ENCODE results near the gene CHAF1A.

Gene CHAF1A

GRCh38 chr19:4358709-4359626 is 43.5 kb upstream of the CHAF1A start:
- H3K9ac ChIP-seq (ENCODE audit: low read depth, low read length, poor library complexity, severe bottlenecking): no peak overlapping the region
- no peak overlapping the region for H3K4me3 ChIP-seq (ENCODE audit: low read length, poor library complexity, severe bottlenecking)
- H3K27me3 ChIP-seq (ENCODE audit: insufficient read depth, low read length, poor library complexity, severe bottlenecking): no peaks in the 10 kb centered on the region
- H3F3A ChIP-seq (ENCODE audit: low read depth): no peaks in the 10 kb centered on the region
- peaks cover 49% of the 10 kb centered on the region; the same call in 1 of the 2 replicates for H3K36me3 ChIP-seq (ENCODE audit: insufficient read depth, low read length)
- H3K9me2 ChIP-seq (replicated peaks; ENCODE audit: low read depth, low read length): no peaks in the 10 kb centered on the region
- H2AFZ ChIP-seq (ENCODE audit: low read length): no peak overlapping the region
- H3K79me2 ChIP-seq (ENCODE audit: insufficient read depth, low read length): no peaks in the 10 kb centered on the region
- no peaks in the 10 kb centered on the region for H3K4me1 ChIP-seq (ENCODE audit: insufficient read depth, low read length, poor library complexity, severe bottlenecking)
- H4K20me1 ChIP-seq (ENCODE audit: insufficient read depth, low read length, poor library complexity, severe bottlenecking): no peaks in the 10 kb centered on the region
- no peak overlapping the region for H3K4me2 ChIP-seq (ENCODE audit: low read depth, low read length, poor library complexity, severe bottlenecking)
- no peaks in the 10 kb centered on the region for H3K9me3 ChIP-seq (ENCODE audit: insufficient read depth, low read depth, low read length)
- TF ChIP-seq EZH2phosphoT487 (IDR thresholded peaks at IDR 0.05; ENCODE audit: borderline replicate concordance) (no peak), CTCF (conservative IDR thresholded peaks at IDR 0.05; ENCODE audit: low read length) (no peak)

- no peak overlapping the region for H3K9ac ChIP-seq (ENCODE audit: low read depth, low read length, poor library complexity, severe bottlenecking)
- no peaks in the 10 kb centered on the region for H3K9me3 ChIP-seq (ENCODE audit: insufficient read depth, low read depth, low read length)
- no peaks in the 10 kb centered on the region for H3K27me3 ChIP-seq (ENCODE audit: insufficient read depth, low read length, poor library complexity, severe bottlenecking)
- no peak overlapping the region for H3K4me2 ChIP-seq (ENCODE audit: low read depth, low read length, poor library complexity, severe bottlenecking)
- H3F3A ChIP-seq (ENCODE audit: low read depth): no peaks in the 10 kb centered on the region
- no peak overlapping the region for H2AFZ ChIP-seq (ENCODE audit: low read length)
- no peak overlapping the region for H3K4me3 ChIP-seq (ENCODE audit: low read length, poor library complexity, severe bottlenecking)
- TF ChIP-seq CTCF (conservative IDR thresholded peaks at IDR 0.05; ENCODE audit: low read length) (no peak), EZH2phosphoT487 (IDR thresholded peaks at IDR 0.05; ENCODE audit: borderline replicate concordance) (no peak)
- H3K9me2 ChIP-seq (replicated peaks; ENCODE audit: low read depth, low read length): no peaks in the 10 kb centered on the region
- no peaks in the 10 kb centered on the region for H3K79me2 ChIP-seq (ENCODE audit: insufficient read depth, low read length)
- peaks cover 53% of the 10 kb centered on the region; the same call in 1 of the 2 replicates for H3K36me3 ChIP-seq (ENCODE audit: insufficient read depth, low read length)
- H4K20me1 ChIP-seq (ENCODE audit: insufficient read depth, low read length, poor library complexity, severe bottlenecking): no peaks in the 10 kb centered on the region
- no peaks in the 10 kb centered on the region for H3K4me1 ChIP-seq (ENCODE audit: insufficient read depth, low read length, poor library complexity, severe bottlenecking)
Observed at GRCh38 chr19:4359627-4360000, 42.8 kb upstream of the CHAF1A start.

- H3K9ac ChIP-seq (ENCODE audit: low read depth, low read length, poor library complexity, severe bottlenecking): no peak overlapping the region
- no peaks in the 10 kb centered on the region for H3K79me2 ChIP-seq (ENCODE audit: insufficient read depth, low read length)
- no peaks in the 10 kb centered on the region for H3K9me3 ChIP-seq (ENCODE audit: insufficient read depth, low read depth, low read length)
- H2AFZ ChIP-seq (ENCODE audit: low read length): no peak overlapping the region
- H3K4me1 ChIP-seq (ENCODE audit: insufficient read depth, low read length, poor library complexity, severe bottlenecking): no peaks in the 10 kb centered on the region
- no peaks in the 10 kb centered on the region for H3K27me3 ChIP-seq (ENCODE audit: insufficient read depth, low read length, poor library complexity, severe bottlenecking)
- peaks cover 56% of the 10 kb centered on the region; the same call in 1 of the 2 replicates for H3K36me3 ChIP-seq (ENCODE audit: insufficient read depth, low read length)
- H3F3A ChIP-seq (ENCODE audit: low read depth): no peaks in the 10 kb centered on the region
- TF ChIP-seq CTCF (conservative IDR thresholded peaks at IDR 0.05; ENCODE audit: low read length): no peak
- TF ChIP-seq EZH2phosphoT487 (IDR thresholded peaks at IDR 0.05; ENCODE audit: borderline replicate concordance): no peak
- H3K4me2 ChIP-seq (ENCODE audit: low read depth, low read length, poor library complexity, severe bottlenecking): no peak overlapping the region
- H4K20me1 ChIP-seq (ENCODE audit: insufficient read depth, low read length, poor library complexity, severe bottlenecking): no peaks in the 10 kb centered on the region
- H3K9me2 ChIP-seq (replicated peaks; ENCODE audit: low read depth, low read length): no peaks in the 10 kb centered on the region
- H3K4me3 ChIP-seq (ENCODE audit: low read length, poor library complexity, severe bottlenecking): no peak overlapping the region
Observed at GRCh38 chr19:4360081-4360569, 42.3 kb upstream of the CHAF1A start.
